GM18873 (cell line): Measurements from ENCODE around the gene TNNT1.

Source experiments
- ATAC-seq: cut with Tn5 transposase; IDR thresholded peaks from one replicate; pipeline ENCODE4 v1.9.1; 2021; ENCODE audit warnings: mild to moderate bottlenecking, moderate library complexity, moderate number of reproducible peaks; ENCODE audit not compliant: unreplicated experiment, low FRiP score

The TNNT1 gene

GRCh38 chr19:55146078-55146704, 2.8 kb downstream of the TNNT1 start:
- no peak for ATAC-seq

GRCh38 chr19:55145232-55145631, 3.8 kb downstream of the TNNT1 start:
- ATAC-seq, result no peak

DNA sequence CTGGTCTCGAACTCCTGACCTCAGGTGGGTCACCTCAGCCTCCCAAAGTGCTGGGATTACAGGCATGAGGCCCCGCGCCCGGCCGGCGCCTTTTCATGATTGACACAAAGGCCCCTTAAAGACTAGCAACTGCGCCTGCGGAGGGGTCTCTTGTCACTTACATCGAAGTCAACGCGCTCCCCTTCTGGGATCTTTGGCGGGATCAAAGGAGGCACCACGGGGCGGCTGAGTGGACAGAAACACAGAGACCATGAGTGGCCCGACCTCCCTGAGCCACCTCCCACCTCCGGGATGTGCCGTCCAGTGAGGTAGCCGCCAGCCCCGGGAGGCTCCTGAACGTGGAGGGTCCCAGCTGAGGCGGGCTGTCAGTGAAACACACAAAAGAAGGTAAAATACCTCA, 7.3 kb downstream of the TNNT1 start:
- ATAC-seq, result no peak

- no peak for ATAC-seq
Observed at GRCh38 chr19:55137915-55138314, 11.1 kb downstream of the TNNT1 start.

DNA sequence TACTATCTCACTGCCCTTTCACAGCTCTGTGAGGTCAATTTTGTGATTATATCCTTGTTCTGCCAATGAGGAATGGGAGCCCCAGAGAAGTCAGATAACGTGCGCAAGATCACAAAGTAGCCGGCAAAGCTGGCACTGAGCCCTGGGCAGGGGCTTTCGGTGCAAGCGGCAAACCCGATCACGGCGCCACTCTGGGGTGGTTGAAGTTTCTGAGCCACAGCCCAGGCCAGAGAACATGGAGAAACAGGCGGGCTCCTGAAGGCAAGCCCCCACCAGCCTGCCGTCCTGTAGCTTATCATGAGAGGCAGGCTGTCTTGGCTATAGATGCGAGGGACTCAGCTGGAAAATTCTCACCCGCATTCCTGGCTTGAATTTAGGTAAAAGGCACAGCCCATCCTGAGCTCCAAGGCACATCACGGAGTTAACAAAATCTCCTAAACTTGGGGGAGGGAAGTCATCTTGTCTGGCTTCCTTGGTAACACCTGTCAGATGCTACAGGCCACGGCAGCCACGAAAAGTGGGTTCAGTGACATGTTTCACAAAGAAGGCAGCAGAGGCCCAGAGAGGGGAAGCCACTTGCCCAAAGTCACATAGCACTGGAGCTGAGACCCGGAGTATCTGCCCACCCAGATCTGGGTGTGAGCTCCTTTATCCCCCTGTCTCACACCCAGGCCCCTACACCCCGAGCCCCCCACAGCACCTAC, 12.5 kb downstream of the TNNT1 start:
- ATAC-seq, result no peak

- no peak for ATAC-seq
Observed at GRCh38 chr19:55134736-55135135, 14.3 kb downstream of the TNNT1 start.

DNA sequence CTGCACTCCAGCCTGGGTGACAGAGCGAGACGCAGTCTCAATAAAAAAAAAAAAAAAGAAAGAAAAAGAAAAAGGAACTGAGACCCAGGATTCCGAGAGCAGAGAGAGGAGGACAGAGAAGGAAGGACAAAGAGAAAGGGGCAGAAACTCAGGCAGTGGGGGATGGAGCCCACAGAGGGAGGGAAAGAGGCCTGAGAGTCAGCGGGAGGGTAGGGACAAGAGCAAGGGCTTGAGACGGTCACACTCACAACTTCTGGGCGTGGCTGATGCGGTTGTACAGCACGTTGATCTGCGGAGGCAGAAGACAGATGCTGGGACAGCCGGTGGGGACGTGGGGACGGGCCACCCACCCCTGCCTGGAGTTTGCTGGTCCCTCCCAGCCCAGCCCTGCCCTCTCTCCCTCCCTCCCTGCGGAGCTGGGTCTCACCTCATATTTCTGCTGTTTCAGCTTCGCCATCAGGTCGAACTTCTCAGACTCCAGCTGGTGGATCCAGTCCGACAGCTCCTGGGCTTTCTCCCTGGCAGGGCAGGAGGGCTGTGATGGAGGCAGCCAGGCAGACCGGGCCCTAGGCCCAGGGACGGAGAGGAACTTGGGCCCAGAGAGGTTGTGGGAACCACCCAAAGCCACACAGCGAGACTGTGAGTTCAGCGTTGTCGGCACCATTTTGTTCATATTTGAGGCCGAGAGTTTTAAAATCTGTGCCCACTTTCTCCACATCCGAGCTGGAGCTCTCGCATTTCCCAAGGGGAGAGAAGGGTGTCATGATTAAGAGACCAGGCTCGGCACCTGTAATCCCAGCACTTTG, 15.2 kb downstream of the TNNT1 start:
- ATAC-seq, result no peak

- no peak for ATAC-seq
Observed at GRCh38 chr19:55132453-55133129, 16.4 kb downstream of the TNNT1 start.

DNA sequence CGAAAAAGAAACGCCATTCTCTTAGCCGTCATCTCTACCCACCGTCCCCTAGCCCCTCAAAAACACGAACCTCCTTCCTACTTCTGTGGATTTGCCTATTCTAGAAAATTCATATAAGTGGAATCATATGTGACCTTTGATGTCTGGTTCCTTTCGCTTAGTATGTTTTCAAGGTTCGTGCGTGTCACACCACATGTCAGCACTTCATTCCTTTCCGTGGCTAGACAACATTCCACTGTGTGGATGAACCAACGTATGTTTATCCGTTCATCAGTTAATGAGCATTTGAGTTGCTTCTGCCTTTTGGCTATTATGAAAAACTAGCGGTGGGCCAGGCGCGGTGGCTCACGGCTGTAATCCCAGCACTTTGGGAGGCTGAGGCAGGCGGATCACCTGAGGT, 17.6 kb downstream of the TNNT1 start:
- ATAC-seq, result no peak

DNA sequence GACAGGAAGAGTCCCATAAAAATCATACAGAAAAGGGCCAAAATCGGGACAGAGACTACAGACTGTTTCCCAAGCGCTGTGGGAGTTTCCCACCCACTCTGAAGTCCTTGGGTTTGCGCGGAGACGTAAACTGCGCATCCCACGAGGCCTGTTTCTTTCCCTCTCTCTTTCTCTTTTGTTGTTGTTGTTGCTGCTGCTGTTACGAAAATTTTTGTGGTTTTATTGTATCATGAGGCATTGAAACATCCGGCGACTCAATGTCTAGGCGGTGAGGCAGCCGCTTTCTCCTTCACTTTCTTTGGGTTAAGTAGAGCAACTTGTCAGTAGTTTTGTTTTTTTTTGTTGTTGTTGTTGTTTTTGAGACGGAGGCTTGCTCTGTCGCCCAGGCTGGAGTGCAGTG, 30.0 kb downstream of the TNNT1 start:
- ATAC-seq, result no peak

DNA sequence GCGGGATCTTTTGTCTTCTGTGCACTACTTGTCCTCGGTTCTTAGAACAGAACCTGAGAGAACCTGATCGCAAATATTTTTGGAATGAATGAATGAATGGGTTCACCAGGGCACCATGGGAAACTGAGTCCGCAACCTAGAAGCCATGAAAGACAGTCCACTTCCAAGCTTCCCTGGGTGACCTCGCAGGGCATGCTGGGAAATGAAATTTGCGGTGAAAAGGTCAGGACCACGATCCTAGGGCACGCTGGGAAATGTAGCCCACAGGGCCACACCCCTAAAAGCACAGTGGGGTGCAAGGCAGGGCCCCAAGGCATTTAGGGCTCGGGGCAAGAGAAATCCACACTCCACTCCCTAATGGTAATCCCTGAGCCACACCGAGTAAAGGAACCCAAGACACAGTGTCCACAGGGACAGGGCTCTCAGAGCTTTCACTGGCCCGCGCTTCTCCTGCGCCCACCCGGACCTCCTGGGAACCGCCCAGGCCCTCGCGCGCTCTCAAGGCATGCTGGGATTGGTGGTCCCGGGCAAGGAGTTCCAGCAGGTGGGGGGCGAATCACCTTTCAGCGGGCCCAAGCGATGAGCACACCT, 30.5 kb downstream of the TNNT1 start:
- no peak for ATAC-seq

DNA sequence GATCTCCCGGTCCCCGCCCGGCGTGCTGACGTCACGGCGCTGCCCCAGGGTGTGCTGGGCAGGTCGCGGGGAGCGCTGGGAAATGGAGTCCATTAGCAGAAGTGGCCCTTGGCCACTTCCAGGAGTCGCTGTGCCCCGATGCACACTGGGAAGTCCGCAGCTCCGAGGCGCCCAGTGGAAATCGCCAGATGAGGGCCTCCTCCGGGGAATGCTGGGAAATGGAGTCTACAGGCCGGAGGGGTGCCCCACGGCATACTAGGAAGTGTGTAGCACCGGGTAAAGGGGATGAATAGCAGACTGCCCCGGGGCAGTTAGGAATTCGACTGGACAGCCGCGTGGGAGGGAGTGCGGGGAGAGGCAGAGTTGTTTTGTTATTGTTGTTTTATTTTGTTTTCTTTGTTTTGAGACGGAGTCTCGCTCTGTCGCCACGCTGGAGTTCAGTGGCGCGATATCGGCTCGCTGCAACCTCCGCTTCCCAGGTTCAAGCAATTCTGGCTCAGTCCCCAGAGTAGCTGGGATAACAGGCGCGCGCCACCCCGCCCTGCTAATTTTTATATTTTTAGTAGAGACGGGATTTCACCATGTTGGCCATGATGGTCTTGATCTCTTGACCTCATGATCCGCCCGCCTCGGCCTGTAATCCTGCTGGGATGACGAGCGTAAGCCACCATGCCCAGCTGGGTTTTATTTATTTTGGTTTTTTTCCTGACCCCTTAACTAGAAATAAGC, 31.2 kb downstream of the TNNT1 start:
- peak; percentile 81 for ATAC-seq

GRCh38 chr19:55116859-55117662, 31.9 kb downstream of the TNNT1 start, which contains the start of gene PPP1R12C:
TSS of gene PPP1R12C (minus strand) at chr19:55117637. CDS start at chr19:55117543, 94 bp downstream.
- ATAC-seq, result no peak

DNA sequence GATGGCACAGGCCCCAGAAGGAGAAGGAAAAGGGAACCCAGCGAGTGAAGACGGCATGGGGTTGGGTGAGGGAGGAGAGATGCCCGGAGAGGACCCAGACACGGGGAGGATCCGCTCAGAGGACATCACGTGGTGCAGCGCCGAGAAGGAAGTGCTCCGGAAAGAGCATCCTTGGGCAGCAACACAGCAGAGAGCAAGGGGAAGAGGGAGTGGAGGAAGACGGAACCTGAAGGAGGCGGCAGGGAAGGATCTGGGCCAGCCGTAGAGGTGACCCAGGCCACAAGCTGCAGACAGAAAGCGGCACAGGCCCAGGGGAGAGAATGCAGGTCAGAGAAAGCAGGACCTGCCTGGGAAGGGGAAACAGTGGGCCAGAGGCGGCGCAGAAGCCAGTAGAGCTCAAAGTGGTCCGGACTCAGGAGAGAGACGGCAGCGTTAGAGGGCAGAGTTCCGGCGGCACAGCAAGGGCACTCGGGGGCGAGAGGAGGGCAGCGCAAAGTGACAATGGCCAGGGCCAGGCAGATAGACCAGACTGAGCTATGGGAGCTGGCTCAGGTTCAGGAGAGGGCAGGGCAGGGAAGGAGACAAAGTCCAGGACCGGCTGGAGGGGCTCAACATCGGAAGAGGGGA, 32.7 kb downstream of the TNNT1 start:
- no peak for ATAC-seq

GRCh38 chr19:55115446-55116065, 33.5 kb downstream of the TNNT1 start:
- no peak for ATAC-seq

GRCh38 chr19:55114566-55115145, 34.4 kb downstream of the TNNT1 start:
- no peak for ATAC-seq

- no peak for ATAC-seq
Observed at GRCh38 chr19:55113570-55114039, 35.4 kb downstream of the TNNT1 start.
